Activated gamma-delta T cell (primary cell): ENCODE results near the gene SNRNP70.
"Not testable (repeated sequence)": the region's sequence is repeated elsewhere in the genome, so short reads cannot be mapped to it uniquely, and the experiment has no call there.

Experiments
- DNase-seq: peaks from one replicate; lab custom pipeline; 2025; lab: John Stamatoyannopoulos, UW

Gene SNRNP70

GRCh38 chr19:49064029-49064629, 21.1 kb upstream of the SNRNP70 start:
- no peak for DNase-seq

- DNase-seq: no peak
Observed at GRCh38 chr19:49064768-49065611, 20.3 kb upstream of the SNRNP70 start, which contains the start of gene NTF4. NTF4 (minus strand) TSS chr19:49064818; CDS start chr19:49061997, 2,821 bp downstream.

DNA sequence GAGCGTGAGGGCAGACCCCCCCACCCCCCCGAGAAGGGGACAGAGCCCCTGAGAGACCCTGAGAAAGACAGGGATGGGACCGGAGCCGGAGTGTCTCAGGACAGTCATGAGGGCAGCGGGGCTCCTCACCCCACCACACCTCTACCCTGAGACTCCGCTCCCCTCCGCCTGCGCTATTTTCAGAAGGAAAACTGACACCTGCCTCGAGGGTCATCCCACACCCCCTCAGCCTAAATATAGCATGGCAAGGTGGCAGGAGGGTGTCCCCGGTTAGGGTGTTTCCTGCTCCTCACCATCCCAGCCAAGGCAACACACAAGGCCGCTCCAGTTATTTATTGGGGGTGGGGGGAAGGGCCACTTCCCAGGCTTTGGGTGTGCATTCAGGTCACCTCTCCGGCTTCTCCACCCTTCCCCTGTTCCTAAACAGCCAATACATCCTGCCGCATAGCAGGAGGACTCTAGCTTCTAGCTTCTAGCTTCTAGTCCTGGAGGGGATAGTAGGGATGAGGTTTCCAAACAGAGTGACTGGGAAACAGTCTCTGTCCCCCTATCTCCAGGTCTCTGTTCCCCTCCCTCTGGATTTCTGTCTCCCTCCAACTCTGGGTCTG, 19.2 kb upstream of the SNRNP70 start:
- DNase-seq: no peak

- no peak for DNase-seq
Observed at GRCh38 chr19:49067554-49067953, 17.7 kb upstream of the SNRNP70 start.

DNA sequence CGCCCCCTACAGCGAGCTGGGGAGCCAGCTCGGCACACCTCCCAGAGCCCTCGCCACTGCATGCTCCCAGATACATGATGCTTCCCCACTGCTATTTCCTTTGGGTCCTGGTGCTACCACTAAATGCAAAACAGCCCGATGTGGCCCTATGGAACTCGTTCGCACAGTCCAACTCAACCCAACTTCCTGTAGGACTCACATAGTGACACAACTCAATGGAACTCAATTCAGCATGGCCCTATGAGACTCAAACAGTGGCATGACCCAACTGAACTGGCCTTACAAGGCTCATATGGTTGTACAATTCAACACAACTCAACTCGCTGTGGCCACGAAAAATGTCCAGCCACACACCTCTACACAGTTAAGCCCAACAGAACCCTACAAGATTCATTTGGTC, 16.2 kb upstream of the SNRNP70 start:
- no peak for DNase-seq

DNA sequence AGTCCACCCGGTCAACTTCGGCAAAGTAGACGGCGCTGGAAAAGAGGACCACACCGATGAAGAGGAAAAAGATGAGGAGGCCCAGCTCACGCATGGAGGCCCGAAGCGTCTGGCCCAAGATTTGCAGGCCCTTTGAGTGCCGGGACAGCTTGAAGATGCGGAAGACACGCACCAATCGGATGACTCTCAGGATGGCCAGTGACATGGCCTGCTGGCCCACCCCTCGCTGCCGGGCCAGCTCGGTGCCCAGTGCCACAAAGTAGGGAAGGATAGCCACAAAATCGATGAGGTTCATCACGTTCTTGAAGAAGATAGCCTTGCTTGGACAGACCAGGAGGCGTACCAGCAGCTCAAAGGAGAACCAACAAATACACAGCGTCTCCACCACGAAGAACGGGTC, 14.8 kb upstream of the SNRNP70 start:
- no peak for DNase-seq

DNA sequence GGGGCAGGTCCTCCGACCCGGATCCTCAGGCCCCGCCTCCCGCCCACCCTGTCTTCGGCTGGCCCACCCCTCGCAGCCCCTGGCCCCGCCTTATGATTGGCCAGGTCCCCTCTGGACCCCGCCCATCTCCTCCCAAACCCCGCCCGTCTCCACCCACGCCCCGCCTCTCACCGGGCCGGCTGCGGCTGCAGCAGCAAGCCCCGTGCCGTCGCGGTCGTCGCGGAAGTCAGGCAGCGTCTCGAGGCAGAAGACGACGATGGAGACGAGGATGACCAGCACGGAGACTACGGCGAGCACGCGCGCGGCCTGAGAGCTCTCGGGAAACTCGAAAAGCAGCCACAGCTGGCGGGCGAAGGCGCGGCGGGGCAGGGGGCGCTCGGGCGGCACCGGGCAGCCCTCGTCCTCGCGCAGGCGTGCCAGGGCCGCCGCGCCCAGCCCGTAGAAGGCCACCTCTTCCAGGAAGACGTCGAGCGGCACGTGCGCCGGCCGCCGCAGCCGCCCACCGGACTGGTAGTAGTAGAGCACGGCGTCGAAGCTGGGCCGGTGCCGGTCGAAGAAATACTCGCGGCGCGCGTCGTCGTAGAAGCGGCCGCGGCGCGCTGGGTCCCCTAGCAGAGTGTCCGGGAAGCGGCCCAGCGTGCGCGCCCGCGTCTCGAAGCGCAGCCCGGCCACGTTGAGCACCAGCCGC, 13.2 kb upstream of the SNRNP70 start:
- DNase-seq: no peak

DNA sequence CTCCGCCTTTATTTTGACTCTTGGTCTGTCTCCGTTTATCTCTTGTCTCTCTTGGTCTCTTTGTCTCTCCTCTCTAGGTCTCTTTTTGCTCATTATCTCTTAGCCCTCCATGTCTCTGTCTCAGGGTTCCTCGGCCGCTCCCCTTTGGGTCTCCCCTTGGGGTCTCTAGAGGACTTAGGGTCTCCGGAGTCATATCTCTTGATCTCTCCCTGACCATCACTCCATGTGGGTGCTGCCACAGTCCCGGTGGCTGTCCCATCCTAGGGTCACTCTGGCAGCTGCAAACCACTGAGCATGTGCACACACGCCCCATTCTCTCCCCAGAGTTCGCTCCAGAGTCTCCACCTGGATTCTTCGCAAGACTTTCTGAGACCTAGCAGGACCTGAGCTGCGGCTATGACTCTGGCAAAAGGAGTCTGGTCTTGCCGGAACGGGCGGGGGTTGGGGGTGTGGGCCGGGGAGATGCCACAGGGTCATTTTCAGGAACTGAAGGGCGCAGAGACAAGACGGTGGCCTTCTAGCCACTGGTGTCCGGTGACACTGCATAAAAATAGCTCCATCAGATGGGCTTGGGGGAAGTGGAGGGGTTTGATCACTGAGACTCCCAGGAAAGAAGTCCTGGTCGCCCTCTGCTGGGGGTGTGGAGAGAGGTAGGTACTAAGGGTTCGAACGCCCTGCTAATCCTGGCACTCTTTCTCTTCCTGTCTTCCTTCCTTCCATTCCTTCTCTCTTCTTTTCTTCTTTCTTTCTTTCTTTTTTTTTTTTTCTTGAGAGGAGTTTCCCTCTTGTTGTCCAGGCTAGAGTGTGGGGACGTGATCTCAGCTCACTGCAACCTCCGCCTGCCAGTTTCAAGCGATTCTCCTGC, 11.5 kb upstream of the SNRNP70 start:
- DNase-seq: no peak

GRCh38 chr19:49074869-49075268, 10.4 kb upstream of the SNRNP70 start:
- not testable (repeated sequence) for DNase-seq

DNA sequence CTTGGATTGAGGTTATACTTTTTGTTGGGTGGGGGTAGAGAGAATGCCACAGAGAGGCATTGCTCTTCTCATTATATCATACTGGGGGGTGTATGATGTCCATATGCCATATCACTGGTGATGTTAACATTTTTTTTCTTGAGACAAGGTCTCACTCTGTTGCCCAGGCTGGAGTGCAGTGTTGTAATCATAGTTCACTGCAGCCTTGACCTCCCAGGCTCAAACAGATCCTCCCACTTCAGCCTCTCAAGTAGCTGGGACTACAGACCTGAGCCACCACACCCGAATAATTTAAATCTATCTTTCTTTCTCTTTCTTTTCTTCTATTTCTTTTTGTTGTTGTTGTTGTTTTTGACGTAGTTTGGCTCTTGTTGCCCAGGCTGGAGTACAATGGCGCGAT, 4.9 kb upstream of the SNRNP70 start:
- DNase-seq: no peak

GRCh38 chr19:49081273-49081672, 4.0 kb upstream of the SNRNP70 start:
- DNase-seq: no peak

GRCh38 chr19:49084206-49085019, 838 bp upstream of the SNRNP70 start:
- DNase-seq: no peak

DNA sequence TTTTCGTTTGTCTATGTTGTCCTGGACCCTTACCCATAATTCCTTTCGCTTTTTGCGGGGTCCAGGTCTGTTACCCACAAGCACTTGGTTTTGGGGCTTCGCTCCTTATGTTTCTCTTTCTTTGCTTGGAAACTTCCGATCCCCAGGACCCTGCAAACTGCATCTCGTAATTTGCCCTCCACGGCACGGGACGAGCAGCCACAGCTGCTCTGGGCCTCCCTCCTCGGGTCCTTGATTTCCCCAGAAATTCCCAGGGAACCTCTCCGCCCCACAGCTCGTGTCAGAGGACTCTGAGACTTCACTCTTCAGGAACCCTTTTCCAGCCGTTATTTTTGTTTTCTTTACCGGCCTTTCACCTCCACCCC, 599 bp downstream of the SNRNP70 start:
- DNase-seq: no peak

- DNase-seq: no peak
Observed at GRCh38 chr19:49086296-49086695, 1.0 kb downstream of the SNRNP70 start.

GRCh38 chr19:49091391-49092038, 6.3 kb downstream of the SNRNP70 start:
- DNase-seq: no peak

DNA sequence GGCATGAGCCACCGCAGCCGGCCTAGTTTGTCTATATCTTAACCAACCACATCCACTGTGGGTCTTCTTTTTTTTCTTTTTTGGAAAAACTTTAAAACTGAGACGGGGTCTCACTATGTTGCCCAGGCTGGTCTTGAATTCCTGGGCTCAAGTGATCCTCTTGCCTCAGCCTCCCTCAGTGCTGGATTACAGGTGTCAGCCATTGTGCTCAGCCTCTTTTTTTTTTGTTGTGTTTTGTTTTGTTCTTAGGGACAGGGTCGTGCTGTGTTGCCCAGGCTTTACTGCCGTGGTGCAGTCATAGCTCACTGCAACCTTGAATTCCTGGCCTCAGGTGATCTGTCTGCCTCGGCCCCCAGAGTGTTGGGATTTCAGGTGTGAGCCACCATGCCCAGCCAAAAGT, 7.4 kb downstream of the SNRNP70 start:
- no peak for DNase-seq

- DNase-seq: no peak
Observed at GRCh38 chr19:49094505-49095482, 9.5 kb downstream of the SNRNP70 start.

GRCh38 chr19:49097453-49098288, 12.4 kb downstream of the SNRNP70 start:
- no peak for DNase-seq
